Sigmoid colon (tissue), 7 donors: ENCODE measurements around the gene BZW2. TPM values are rescaled to one million over a fixed set of nuclear protein-coding genes. Genes with fewer than 3 reads are reported as not detected.

Experiments used
- DNase-seq: peaks from one replicate; pipeline ENCODE4 v3.0.0-alpha.2; 2019
- H3K27ac ChIP-seq, 4 donors: fragments of 200-600 bp; sonication (generic); one replicate each; pipeline ENCODE4 v1.5.1; 2016 to 2019; ENCODE audit warnings: mild to moderate bottlenecking in 1 of 4
- H3K27me3 ChIP-seq, 3 donors: fragments of 200-600 bp; sonication (generic); one replicate each; pipeline ENCODE4 v1.5.1; 2019; ENCODE audit warnings: mild to moderate bottlenecking in 1 of 3
- H3K36me3 ChIP-seq, 4 donors: fragments of 200-600 bp; sonication (generic); one replicate each; pipeline ENCODE4 v1.5.1; 2016 to 2019
- H3K4me1 ChIP-seq, 4 donors: fragments of 200-600 bp; sonication (generic); one replicate each; pipeline ENCODE4 v1.5.1; 2017 to 2019
- H3K4me3 ChIP-seq, 4 donors: fragments of 200-600 bp; sonication (generic); one replicate each; pipeline ENCODE4 v1.5.1; 2017 to 2019; ENCODE audit warnings: mild to moderate bottlenecking in 2 of 4, moderate library complexity in 1 of 4
- H3K9me3 ChIP-seq, 4 donors: fragments of 200-600 bp in 3 of 4; sonication (generic) in 3 of 4; one replicate each; pipeline versions ENCODE4 v1.5.1 to v1.6.1; 2013 to 2019
- CTCF ChIP-seq, 4 experiments: fragments of 450-650 bp in 3 of 4; fragments of 200-600 bp in 1 of 4; IDR thresholded peaks; one replicate each; pipeline ENCODE4 v1.5.1; 2016 to 2019; ENCODE audit warnings: antibody characterized with exemption in 4 of 4, mild to moderate bottlenecking in 3 of 4, moderate library complexity in 2 of 4
- EP300 ChIP-seq, 4 donors: sonication (generic); formaldehyde crosslinking; IDR thresholded peaks; one replicate each; pipeline ENCODE4 v1.6.1; 2017; ENCODE audit warnings: antibody characterized with exemption in 4 of 4
- POLR2A ChIP-seq, 2 donors: fragments of 450-650 bp; IDR thresholded peaks; one replicate each; pipeline ENCODE4 v1.6.1; 2016; ENCODE audit warnings: antibody characterized with exemption in 2 of 2, mild to moderate bottlenecking in 2 of 2, moderate library complexity in 2 of 2
- POLR2AphosphoS5 ChIP-seq, 4 donors: sonication (generic); formaldehyde crosslinking; IDR thresholded peaks; one replicate each; pipeline ENCODE4 v1.6.1; 2017; ENCODE audit warnings: antibody characterized with exemption in 4 of 4
- WGBS, 2 donors: extraction: QIAGEN DNeasy Blood & Tissue Kit; methylation state at CpG; one replicate each; pipeline ENCODE4 v1.1.7; 2013; 5-methylcytosine and 5-hydroxymethylcytosine counted together
- intact Hi-C: fragments of 100-400 bp; cut with DNase I; formaldehyde crosslinking; loops from one replicate; pipeline ENCODE4 v1.15.1; 2023
- polyA plus RNA-seq, 3 donors: library from polyadenylated mRNA; stranded (reverse); fragments of 200-250 nt; gene quantifications; one replicate each; pipeline ENCODE4 v1.2.3, GENCODE V29; 2013
- total RNA-seq, 4 donors: library from RNA; depleted of rRNA; stranded (reverse); fragments of >200 nt; gene quantifications; one replicate each; pipeline ENCODE4 v1.1.0, GENCODE V29; 2016
- donor health status: healthy with polysubstance abuse.
- donor health status: Bipolar disorder and iron deficiency.
- donor health status: healthy.

Gene BZW2
- total and polyA plus RNA-seq, 7 donors: 49.7 to 70.7 (median 63.8) TPM

- peaks cover 0 to 4% (median 0%) of the 10 kb centered on the region in 4 donors for H3K4me1 ChIP-seq
These were observed 69.9 kb downstream of the BZW2 start for GRCh38 chr7:16715928-16716327.

GRCh38 chr7:16718111-16718656 is 72.2 kb downstream of the BZW2 start:
- 81 to 92% methylated on average over 3 of the region's 3 CpGs for WGBS, 2 donors
- DNase-seq: no peak
- no peak overlapping the region for H3K4me3 ChIP-seq
- no peak for TF ChIP-seq POLR2A (IDR thresholded peaks at IDR 0.05)
- no peak for TF ChIP-seq POLR2AphosphoS5 (IDR thresholded peaks at IDR 0.05)
- H3K4me1 ChIP-seq: no peaks in the 10 kb centered on the region
- no peak overlapping the region for H3K27ac ChIP-seq
- H3K36me3 ChIP-seq: no peaks in the 10 kb centered on the region
- intact Hi-C loops: no loop called here
- no peaks in the 10 kb centered on the region for H3K9me3 ChIP-seq
- no peaks in the 10 kb centered on the region for H3K27me3 ChIP-seq

More at GRCh38 chr7:16715928-16716327, 69.9 kb downstream of the BZW2 start:
- Histone ChIP-seq H3K9me3 (no peaks in the 10 kb centered on the region), H3K27me3 (no peaks in the 10 kb centered on the region), H3K27ac (no peak overlapping the region), H3K4me3 (no peak overlapping the region), H3K36me3 (no peaks in the 10 kb centered on the region)
- intact Hi-C loops: no loop called here
- DNase-seq: no peak
- no peak for TF ChIP-seq EP300 (IDR thresholded peaks at IDR 0.05)
- no peak for TF ChIP-seq CTCF (IDR thresholded peaks at IDR 0.05)
- TF ChIP-seq POLR2A (IDR thresholded peaks at IDR 0.05): no peak
- TF ChIP-seq POLR2AphosphoS5 (IDR thresholded peaks at IDR 0.05): no peak

- WGBS, 2 donors: 48 to 80% methylated on average over 1 of the region's 1 CpG
- TF ChIP-seq CTCF (IDR thresholded peaks at IDR 0.05) (no peak), POLR2AphosphoS5 (IDR thresholded peaks at IDR 0.05) (no peak), EP300 (IDR thresholded peaks at IDR 0.05) (no peak), POLR2A (IDR thresholded peaks at IDR 0.05) (no peak)
- H3K27me3 ChIP-seq: no peaks in the 10 kb centered on the region
- H3K4me1 ChIP-seq: no peaks in the 10 kb centered on the region
- no peak overlapping the region for H3K4me3 ChIP-seq
- H3K9me3 ChIP-seq: no peaks in the 10 kb centered on the region
- intact Hi-C loops: no loop called here
- no peak overlapping the region for H3K27ac ChIP-seq
- H3K36me3 ChIP-seq: no peaks in the 10 kb centered on the region
- no peak for DNase-seq
These were observed 73.7 kb downstream of the BZW2 start for GRCh38 chr7:16719699-16720098.

GRCh38 chr7:16721541-16721940 is 75.6 kb downstream of the BZW2 start:
- no peaks in the 10 kb centered on the region for H3K36me3 ChIP-seq

GRCh38 chr7:16724344-16724743 is 78.4 kb downstream of the BZW2 start:
- DNase-seq: no peak
- H3K27ac ChIP-seq: no peak overlapping the region
- TF ChIP-seq POLR2AphosphoS5 (IDR thresholded peaks at IDR 0.05) (no peak), POLR2A (IDR thresholded peaks at IDR 0.05) (no peak), EP300 (IDR thresholded peaks at IDR 0.05) (no peak), CTCF (IDR thresholded peaks at IDR 0.05) (no peak)
- WGBS, 2 donors: 79 to 91% methylated on average over 1 of the region's 1 CpG
- no peak overlapping the region for H3K4me3 ChIP-seq
- H3K9me3 ChIP-seq: no peaks in the 10 kb centered on the region
- H3K27me3 ChIP-seq: no peaks in the 10 kb centered on the region
- no peaks in the 10 kb centered on the region for H3K4me1 ChIP-seq
- H3K36me3 ChIP-seq: no peaks in the 10 kb centered on the region
- intact Hi-C loops: no loop called here

More at GRCh38 chr7:16721541-16721940, 75.6 kb downstream of the BZW2 start:
- H3K9me3 ChIP-seq: no peaks in the 10 kb centered on the region
- DNase-seq: no peak
- H3K4me1 ChIP-seq: no peaks in the 10 kb centered on the region
- H3K27ac ChIP-seq: no peak overlapping the region
- intact Hi-C loops: no loop called here
- TF ChIP-seq CTCF (IDR thresholded peaks at IDR 0.05) (no peak), EP300 (IDR thresholded peaks at IDR 0.05) (no peak), POLR2AphosphoS5 (IDR thresholded peaks at IDR 0.05) (no peak), POLR2A (IDR thresholded peaks at IDR 0.05) (no peak)
- H3K4me3 ChIP-seq: no peak overlapping the region
- H3K27me3 ChIP-seq: no peaks in the 10 kb centered on the region
- WGBS, 2 donors: 75 to 93% methylated on average over 4 of the region's 4 CpGs
